Gastroesophageal sphincter (tissue), 4 donors: ENCODE data around the gene CPNE5. TPM values are rescaled to one million over a fixed set of nuclear protein-coding genes. Genes with fewer than 3 reads are reported as not detected.

Experiments
- ATAC-seq: fragments of 150-250 bp; one replicate; pipeline ENCODE4 v1.9.1; 2016; ENCODE audit warnings: mild to moderate bottlenecking, moderate library complexity
- H3K27ac ChIP-seq, 4 donors: fragments of 200-600 bp; sonication (generic) in 3 of 4; 1 replicate in 3 of 4; 2 replicates in 1 of 4; pipeline ENCODE4 v1.5.1; 2016 to 2019
- H3K27me3 ChIP-seq: fragments of 200-600 bp; sonication (generic); one replicate; pipeline ENCODE4 v1.5.1; 2019
- H3K36me3 ChIP-seq, 2 donors: fragments of 200-600 bp; sonication (generic); one replicate each; pipeline ENCODE4 v1.5.1; 2019; ENCODE audit warnings: control low read depth in 1 of 2
- H3K4me1 ChIP-seq, 3 donors: fragments of 200-600 bp; sonication (generic); 1 replicate in 2 of 3; 2 replicates in 1 of 3; pipeline ENCODE4 v1.5.1; 2016 to 2019; ENCODE audit warnings: control low read depth in 2 of 3
- H3K4me3 ChIP-seq, 2 donors: fragments of 200-600 bp; sonication (generic); one replicate each; pipeline ENCODE4 v1.5.1; 2019; ENCODE audit warnings: mild to moderate bottlenecking in 1 of 2, moderate library complexity in 1 of 2
- H3K9me3 ChIP-seq, 3 donors: fragments of 200-600 bp; sonication (generic); one replicate each; pipeline ENCODE4 v1.5.1; 2017 to 2019; ENCODE audit warnings: control low read depth in 2 of 3
- CTCF ChIP-seq, 4 experiments: fragments of 200-600 bp in 2 of 4; fragments of 450-650 bp in 2 of 4; sonication (generic) in 1 of 4; IDR thresholded peaks; one replicate each; pipeline ENCODE4 v1.5.1; 2017 to 2019; ENCODE audit warnings: antibody characterized with exemption in 4 of 4, mild to moderate bottlenecking in 2 of 4, moderate library complexity in 2 of 4
- EP300 ChIP-seq: sonication (generic); formaldehyde crosslinking; IDR thresholded peaks from one replicate; pipeline ENCODE4 v1.6.1; 2017; ENCODE audit warnings: antibody characterized with exemption, mild to moderate bottlenecking
- POLR2A ChIP-seq, 2 donors: fragments of 450-650 bp; IDR thresholded peaks; one replicate each; pipeline ENCODE4 v1.6.1; 2017; ENCODE audit warnings: antibody characterized with exemption in 2 of 2, mild to moderate bottlenecking in 2 of 2, moderate library complexity in 1 of 2
- POLR2AphosphoS5 ChIP-seq: sonication (generic); formaldehyde crosslinking; IDR thresholded peaks from one replicate; pipeline ENCODE4 v1.6.1; 2017; ENCODE audit warnings: antibody characterized with exemption
- WGBS, 2 donors: methylation state at CpG; one replicate each; pipeline ENCODE4 v1.1.5; 2018; ENCODE audit warnings: low coverage in 1 of 2; 5-methylcytosine and 5-hydroxymethylcytosine counted together
- total RNA-seq, 4 donors: library from RNA; depleted of rRNA; stranded (reverse); fragments of >200 nt; gene quantifications; one replicate each; pipeline ENCODE4 v1.1.0, GENCODE V29; 2016

CPNE5 gene
- total RNA-seq, 4 donors from 2014 or later, result 0.42 to 2.3 (median 1.5) TPM

GRCh38 chr6:36863670-36864540 is 24.7 kb upstream of the CPNE5 start:
- WGBS, 2 donors, result 91 to 96% methylated on average over 9 to 12 of the region's 12 CpGs
- no peak for ATAC-seq
- H3K36me3 ChIP-seq, result peaks cover 0 to 26% of the 10 kb centered on the region in 2 donors

GRCh38 chr6:36862848-36863382 is 23.7 kb upstream of the CPNE5 start:
- no peak overlapping the region for H3K27ac ChIP-seq
- TF ChIP-seq CTCF (IDR thresholded peaks at IDR 0.05), result no peak
- no peak for TF ChIP-seq POLR2A (IDR thresholded peaks at IDR 0.05)
- no peak for TF ChIP-seq POLR2AphosphoS5
- TF ChIP-seq EP300, result no peak
- H3K4me1 ChIP-seq, result peaks cover 0 to 12% (median 4%) of the 10 kb centered on the region in 3 donors
- no peaks in the 10 kb centered on the region for H3K27me3 ChIP-seq
- H3K36me3 ChIP-seq, result peaks cover 0 to 19% of the 10 kb centered on the region in 2 donors
- no peak for ATAC-seq
- WGBS, 2 donors, result 86 to 94% methylated on average over 3 of the region's 4 CpGs
- H3K4me3 ChIP-seq, result no peak overlapping the region
- no peaks in the 10 kb centered on the region for H3K9me3 ChIP-seq

More at GRCh38 chr6:36863670-36864540, 24.7 kb upstream of the CPNE5 start:
- Histone ChIP-seq H3K9me3 (no peaks in the 10 kb centered on the region), H3K4me1 (peaks cover 0 to 3% (median 2%) of the 10 kb centered on the region in 3 donors), H3K4me3 (no peak overlapping the region), H3K27ac (no peak overlapping the region), H3K27me3 (no peaks in the 10 kb centered on the region)
- TF ChIP-seq EP300, result no peak
- no peak for TF ChIP-seq CTCF (IDR thresholded peaks at IDR 0.05)
- TF ChIP-seq POLR2A (IDR thresholded peaks at IDR 0.05), result no peak
- no peak for TF ChIP-seq POLR2AphosphoS5

GRCh38 chr6:36862164-36862847 is 23.1 kb upstream of the CPNE5 start:
- ATAC-seq, result no peak
- 80 to 84% methylated on average over 6 of the region's 8 CpGs for WGBS, 2 donors

GRCh38 chr6:36860126-36860525 is 20.9 kb upstream of the CPNE5 start:
- Histone ChIP-seq H3K4me3 (no peak overlapping the region), H3K27ac (no peak overlapping the region), H3K27me3 (no peaks in the 10 kb centered on the region), H3K9me3 (no peaks in the 10 kb centered on the region), H3K4me1 (peaks cover 0 to 25% (median 4%) of the 10 kb centered on the region in 3 donors), H3K36me3 (peaks cover 0 to 20% of the 10 kb centered on the region in 2 donors)
- TF ChIP-seq EP300, result no peak
- no peak for TF ChIP-seq CTCF (IDR thresholded peaks at IDR 0.05)
- no peak for TF ChIP-seq POLR2A (IDR thresholded peaks at IDR 0.05)
- no peak for TF ChIP-seq POLR2AphosphoS5
- WGBS, 2 donors, result 86 to 96% methylated on average over 3 to 6 of the region's 7 CpGs
- no peak for ATAC-seq

More at GRCh38 chr6:36862164-36862847, 23.1 kb upstream of the CPNE5 start:
- H3K9me3 ChIP-seq, result no peaks in the 10 kb centered on the region
- H3K27ac ChIP-seq, result no peak overlapping the region
- H3K36me3 ChIP-seq, result peaks cover 0 to 13% of the 10 kb centered on the region in 2 donors
- no peaks in the 10 kb centered on the region for H3K27me3 ChIP-seq
- H3K4me1 ChIP-seq, result peaks cover 0 to 12% (median 4%) of the 10 kb centered on the region in 3 donors
- no peak overlapping the region for H3K4me3 ChIP-seq
- TF ChIP-seq POLR2A (IDR thresholded peaks at IDR 0.05) (no peak), EP300 (no peak), POLR2AphosphoS5 (no peak)

- peak; percentile 90 for ATAC-seq
- H3K4me1 ChIP-seq, result peaks cover 0 to 28% (median 4%) of the 10 kb centered on the region in 3 donors
- H3K27me3 ChIP-seq, result no peaks in the 10 kb centered on the region
- 0 to 42% methylated on average over 1 to 3 of the region's 6 CpGs for WGBS, 2 donors
- no peaks in the 10 kb centered on the region for H3K9me3 ChIP-seq
- H3K27ac ChIP-seq, result peak overlapping the region in 3 of 4 donors; percentile 61 to 79 (median 75)
- TF ChIP-seq EP300 (no peak), POLR2AphosphoS5 (peak; percentile 61), POLR2A (IDR thresholded peaks at IDR 0.05) (no peak)
- peak overlapping the region in 1 of 2 donors; percentile 15 for H3K4me3 ChIP-seq
- H3K36me3 ChIP-seq, result peaks cover 0 to 19% of the 10 kb centered on the region in 2 donors
Observed at GRCh38 chr6:36858407-36858981, 19.2 kb upstream of the CPNE5 start.
